Psoas muscle (tissue), 8 donors: ENCODE measurements around the gene GRK1. TPM values are rescaled to one million over a fixed set of nuclear protein-coding genes. Genes with fewer than 3 reads are reported as not detected.

Experiments
- ATAC-seq, 4 donors: fragments of 200-7000 bp; cut with Tn5 transposase; one replicate each; pipeline ENCODE4 v1.9.1; 2020; ENCODE audit warnings: moderate library complexity in 3 of 4, mild to moderate bottlenecking in 2 of 4
- DNase-seq, 2 donors: peaks; one replicate each; pipeline ENCODE4 v3.0.0-alpha.2; 2020
- H3K27ac ChIP-seq: fragments of 200-600 bp; one replicate; pipeline ENCODE4 v1.8.0; 2022
- H3K27me3 ChIP-seq, 3 donors: fragments of 200-600 bp in 1 of 3; one replicate each; pipeline versions ENCODE4 v1.6.1 to v1.8.0; 2013 to 2022; ENCODE audit warnings: low read length in 2 of 3, mild to moderate bottlenecking in 2 of 3, moderate library complexity in 1 of 3; ENCODE audit not compliant: insufficient read depth in 3 of 3
- H3K36me3 ChIP-seq, 2 donors: fragments of 200-600 bp in 1 of 2; one replicate each; pipeline versions ENCODE4 v1.6.1 to v1.8.0; 2013 to 2022; ENCODE audit warnings: low read depth in 1 of 2, mild to moderate bottlenecking in 1 of 2, moderate library complexity in 1 of 2; ENCODE audit not compliant: insufficient read depth in 1 of 2
- H3K4me1 ChIP-seq: fragments of 200-600 bp; one replicate; pipeline ENCODE4 v1.8.0; 2022
- H3K4me3 ChIP-seq: fragments of 200-600 bp; one replicate; pipeline ENCODE4 v1.8.0; 2022; ENCODE audit warnings: mild to moderate bottlenecking
- H3K9me3 ChIP-seq: fragments of 200-600 bp; one replicate; pipeline ENCODE4 v1.8.0; 2022
- CTCF ChIP-seq: fragments of 200-600 bp; IDR thresholded peaks from one replicate; pipeline ENCODE4 v1.8.0; 2022; ENCODE audit warnings: antibody characterized with exemption
- WGBS, 3 donors: extraction: QIAGEN DNeasy Blood & Tissue Kit; methylation state at CpG; one replicate each; pipeline versions ENCODE4 v1.1.6 to v1.1.7; 2013; 5-methylcytosine and 5-hydroxymethylcytosine counted together
- intact Hi-C, 2 donors: fragments of 100-400 bp; cut with DNase I; formaldehyde crosslinking; loops; one replicate each; pipeline versions ENCODE4 v1.11.0 to v1.14.2; 2022
- polyA plus RNA-seq, 3 donors: library from polyadenylated mRNA; stranded (reverse); fragments of 200-250 nt; gene quantifications; one replicate each; pipeline ENCODE4 v1.2.3, GENCODE V29; 2013
- total RNA-seq, 4 donors: library from RNA; stranded (reverse); fragmentation: NEBNext Ultra II Directional in 2 of 4; extraction: Animal tissue kit (Norgen Biotek cat#: 25700) in 2 of 4; gene quantifications; one replicate each; pipeline versions ENCODE4 v1.2.1 to v1.2.4, GENCODE V29; 2021 to 2023
- donor health status: healthy with polysubstance abuse.
- donor health status: DM: no; HTN: no; CAD: no; lungs with moderate emphysema.
- donor health status: Bipolar disorder and iron deficiency.
- donor health status: healthy.
- donor health status: DM: yes; HTN: yes; CAD: no.
- donor health status: DM: no; HTN: no; CAD: no.
- donor health status: DM: no; HTN: no; CAD: no.
- donor health status: DM: yes; HTN: yes; CAD: no.

Gene GRK1
- total and polyA plus RNA-seq, 7 donors = 0.10 TPM; not detected in 6

- no peak overlapping the region for H3K4me3 ChIP-seq
- intact Hi-C loops = no loop called here
- 71 to 81% (median 72%) methylated on average over 5 of the region's 5 CpGs for WGBS, 3 donors
- H3K36me3 ChIP-seq = no peaks in the 10 kb centered on the region
- no peaks in the 10 kb centered on the region for H3K4me1 ChIP-seq
- no peak for TF ChIP-seq CTCF
- no peaks in the 10 kb centered on the region for H3K9me3 ChIP-seq
- ATAC-seq (no peak), DNase-seq (no peak)
- H3K27me3 ChIP-seq = peaks cover 0 to 20% (median 0%) of the 10 kb centered on the region in 3 donors
- no peak overlapping the region for H3K27ac ChIP-seq
Observed at GRCh38 chr13:113746143-113746525, 79.1 kb downstream of the GRK1 start.

DNA sequence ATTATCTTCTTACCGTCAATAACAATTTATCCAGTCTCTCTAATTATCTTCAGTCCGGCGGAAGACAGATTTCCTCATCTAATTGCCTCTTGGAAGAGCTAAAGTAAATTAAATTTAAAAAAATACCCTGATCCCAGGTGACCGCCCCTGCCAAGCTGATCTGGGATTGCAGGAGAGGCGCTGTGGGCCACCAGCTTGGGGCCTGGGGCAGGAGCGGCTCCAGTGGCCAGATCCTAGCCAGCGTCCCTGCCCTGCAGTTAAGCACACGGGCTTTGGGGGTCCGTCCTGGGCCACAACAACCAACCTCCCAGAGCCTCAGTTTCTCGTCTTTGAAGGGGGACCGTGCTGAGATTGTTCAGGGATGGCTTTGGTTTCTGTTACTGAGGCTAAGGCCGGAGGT is 79.7 kb downstream of the GRK1 start:
- DNase-seq = no peak
- 89 to 91% (median 90%) methylated on average over 12 of the region's 12 CpGs for WGBS, 3 donors
- TF ChIP-seq CTCF = no peak
- no peaks in the 10 kb centered on the region for H3K9me3 ChIP-seq
- H3K36me3 ChIP-seq = no peaks in the 10 kb centered on the region
- H3K4me3 ChIP-seq = no peak overlapping the region
- no peak overlapping the region for H3K27ac ChIP-seq
- ATAC-seq = no peak
- H3K4me1 ChIP-seq = no peaks in the 10 kb centered on the region
- intact Hi-C loops = no loop called here
- H3K27me3 ChIP-seq = peaks cover 0 to 14% (median 0%) of the 10 kb centered on the region in 3 donors

GRCh38 chr13:113747291-113747833 is 80.3 kb downstream of the GRK1 start:
- H3K36me3 ChIP-seq = no peaks in the 10 kb centered on the region
- H3K27ac ChIP-seq = no peak overlapping the region
- H3K4me3 ChIP-seq = no peak overlapping the region
- H3K4me1 ChIP-seq = no peaks in the 10 kb centered on the region
- no peaks in the 10 kb centered on the region for H3K9me3 ChIP-seq
- ATAC-seq (peak in 2 of 4 donors; percentile 35 to 43), DNase-seq (no peak)
- TF ChIP-seq CTCF = no peak
- intact Hi-C loops = no loop called here
- 70 to 80% (median 73%) methylated on average over 25 of the region's 25 CpGs for WGBS, 3 donors
- H3K27me3 ChIP-seq = peaks cover 0 to 8% (median 0%) of the 10 kb centered on the region in 3 donors

GRCh38 chr13:113748101-113748861 is 81.3 kb downstream of the GRK1 start:
- intact Hi-C loops = no loop called here
- no peaks in the 10 kb centered on the region for H3K4me1 ChIP-seq
- peaks cover 0 to 6% (median 0%) of the 10 kb centered on the region in 3 donors for H3K27me3 ChIP-seq
- H3K27ac ChIP-seq = no peak overlapping the region
- no peak for TF ChIP-seq CTCF
- no peak overlapping the region for H3K4me3 ChIP-seq
- H3K36me3 ChIP-seq = no peaks in the 10 kb centered on the region
- 82 to 83% (median 82%) methylated on average over 25 of the region's 25 CpGs for WGBS, 3 donors
- DNase-seq (no peak), ATAC-seq (peak in 3 of 4 donors; percentile 48 to 75 (median 58))
- no peaks in the 10 kb centered on the region for H3K9me3 ChIP-seq
